Measurements from ENCODE around the gene ASPM. TPM values are rescaled to one million over a fixed set of nuclear protein-coding genes. Genes with fewer than 3 reads are reported as not detected.

ASPM gene
- total RNA-seq, 1 donor from 2014 or later: 146 TPM

DNA sequence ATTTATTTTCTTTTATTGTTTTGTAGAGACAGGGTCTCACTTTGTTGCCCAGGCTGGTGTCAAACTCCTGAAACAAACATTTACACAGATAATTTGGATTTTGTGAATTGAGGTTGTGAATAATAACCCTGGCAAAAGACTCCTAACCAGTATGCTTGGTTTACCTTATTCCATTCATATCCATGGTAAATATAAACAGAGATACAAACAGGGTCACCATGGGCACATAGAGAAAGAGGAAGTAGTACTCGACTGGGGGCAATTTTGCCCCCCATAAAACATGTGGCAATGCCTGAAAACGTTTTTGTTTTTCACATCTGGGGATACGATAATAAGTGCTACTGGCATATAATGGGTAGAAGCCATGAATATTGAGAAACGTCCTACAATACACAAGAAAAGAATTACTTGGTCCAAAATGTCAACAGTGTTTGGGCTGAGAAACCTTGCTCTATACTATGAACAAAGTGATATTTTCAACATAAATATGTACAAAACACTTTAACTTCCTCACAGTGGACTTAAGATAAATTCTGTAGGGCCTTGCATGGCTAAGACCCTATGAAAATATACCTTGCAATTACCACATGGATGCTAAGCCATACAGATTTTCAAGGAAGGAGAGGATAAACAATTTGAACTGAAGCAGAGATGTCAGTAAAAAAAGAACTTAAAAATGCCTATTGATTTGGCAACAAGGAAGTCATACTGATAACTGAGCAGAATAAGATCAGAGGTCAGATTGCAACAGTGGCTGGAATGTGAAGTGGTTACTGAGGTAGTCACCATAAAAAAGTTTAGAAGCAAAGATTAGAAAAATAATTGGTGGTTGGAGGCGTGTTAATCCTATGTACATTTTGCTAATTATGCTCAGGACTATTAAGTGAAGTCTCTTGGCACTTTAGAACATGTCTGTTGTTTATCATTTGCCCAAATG, 27.4 kb upstream of the ASPM start:
- no peak overlapping the region for H2AFZ ChIP-seq (replicated peaks)
- H3F3A ChIP-seq (ENCODE audit: low read depth): no peaks in the 10 kb centered on the region
- peaks cover 3% of the 10 kb centered on the region for H3K36me3 Mint-ChIP-seq
- no peak overlapping the region for H3K27ac Mint-ChIP-seq
- no peak overlapping the region for H3K9ac ChIP-seq
- H3K27me3 Mint-ChIP-seq (ENCODE audit: insufficient read depth, low read depth): no peaks in the 10 kb centered on the region
- TF ChIP-seq, protein P1, sequence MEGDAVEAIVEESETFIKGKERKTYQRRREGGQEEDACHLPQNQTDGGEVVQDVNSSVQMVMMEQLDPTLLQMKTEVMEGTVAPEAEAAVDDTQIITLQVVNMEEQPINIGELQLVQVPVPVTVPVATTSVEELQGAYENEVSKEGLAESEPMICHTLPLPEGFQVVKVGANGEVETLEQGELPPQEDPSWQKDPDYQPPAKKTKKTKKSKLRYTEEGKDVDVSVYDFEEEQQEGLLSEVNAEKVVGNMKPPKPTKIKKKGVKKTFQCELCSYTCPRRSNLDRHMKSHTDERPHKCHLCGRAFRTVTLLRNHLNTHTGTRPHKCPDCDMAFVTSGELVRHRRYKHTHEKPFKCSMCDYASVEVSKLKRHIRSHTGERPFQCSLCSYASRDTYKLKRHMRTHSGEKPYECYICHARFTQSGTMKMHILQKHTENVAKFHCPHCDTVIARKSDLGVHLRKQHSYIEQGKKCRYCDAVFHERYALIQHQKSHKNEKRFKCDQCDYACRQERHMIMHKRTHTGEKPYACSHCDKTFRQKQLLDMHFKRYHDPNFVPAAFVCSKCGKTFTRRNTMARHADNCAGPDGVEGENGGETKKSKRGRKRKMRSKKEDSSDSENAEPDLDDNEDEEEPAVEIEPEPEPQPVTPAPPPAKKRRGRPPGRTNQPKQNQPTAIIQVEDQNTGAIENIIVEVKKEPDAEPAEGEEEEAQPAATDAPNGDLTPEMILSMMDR (IDR thresholded peaks at IDR 0.05): no peak
- TF ChIP-seq EZH2 (IDR thresholded peaks at IDR 0.05): no peak
- no peak for TF ChIP-seq EZH2phosphoT487 (IDR thresholded peaks at IDR 0.05)
- no peaks in the 10 kb centered on the region for H3K4me1 Mint-ChIP-seq
- H3K4me2 ChIP-seq: no peak overlapping the region
- H3K36me3 ChIP-seq: peaks cover 26% of the 10 kb centered on the region
- no peak overlapping the region for H3K4me3 ChIP-seq
- DNase-seq (ENCODE audit: low spot score): no peak
- no peaks in the 10 kb centered on the region for H3K9me3 ChIP-seq (ENCODE audit: low read depth)
- H3K9me3 Mint-ChIP-seq: no peaks in the 10 kb centered on the region
- H3K79me2 ChIP-seq (ENCODE audit: low read depth): no peaks in the 10 kb centered on the region
- no peaks in the 10 kb centered on the region for H3K4me1 ChIP-seq
- H3K27me3 ChIP-seq: no peaks in the 10 kb centered on the region
- H4K20me1 ChIP-seq (ENCODE audit: low read depth): no peaks in the 10 kb centered on the region
- H3K27ac ChIP-seq: no peak overlapping the region
- H3K4me3 Mint-ChIP-seq: no peak overlapping the region

- H3K9me3 ChIP-seq (ENCODE audit: low read depth): no peaks in the 10 kb centered on the region
- H3K4me1 ChIP-seq: no peaks in the 10 kb centered on the region
- no peak overlapping the region for H3K4me2 ChIP-seq
- Mint-ChIP-seq H3K9me3 (no peaks in the 10 kb centered on the region), H3K4me3 (no peak overlapping the region), H3K27ac (no peak overlapping the region), H3K36me3 (peaks cover 7% of the 10 kb centered on the region), H3K4me1 (no peaks in the 10 kb centered on the region), H3K27me3 (ENCODE audit: insufficient read depth, low read depth) (no peaks in the 10 kb centered on the region)
- H4K20me1 ChIP-seq (ENCODE audit: low read depth): no peaks in the 10 kb centered on the region
- no peaks in the 10 kb centered on the region for H3F3A ChIP-seq (ENCODE audit: low read depth)
- no peak for DNase-seq (ENCODE audit: low spot score)
- TF ChIP-seq EZH2 (IDR thresholded peaks at IDR 0.05) (no peak), EZH2phosphoT487 (IDR thresholded peaks at IDR 0.05) (no peak)
- TF ChIP-seq, protein P1 (IDR thresholded peaks at IDR 0.05): no peak
- H3K4me3 ChIP-seq: no peak overlapping the region
- H2AFZ ChIP-seq (replicated peaks): no peak overlapping the region
- peaks cover 14% of the 10 kb centered on the region for H3K36me3 ChIP-seq
- H3K27ac ChIP-seq: no peak overlapping the region
- no peaks in the 10 kb centered on the region for H3K79me2 ChIP-seq (ENCODE audit: low read depth)
- no peaks in the 10 kb centered on the region for H3K27me3 ChIP-seq
- H3K9ac ChIP-seq: no peak overlapping the region
These were observed 25.1 kb upstream of the ASPM start for GRCh38 chr1:197171531-197171930.

DNA sequence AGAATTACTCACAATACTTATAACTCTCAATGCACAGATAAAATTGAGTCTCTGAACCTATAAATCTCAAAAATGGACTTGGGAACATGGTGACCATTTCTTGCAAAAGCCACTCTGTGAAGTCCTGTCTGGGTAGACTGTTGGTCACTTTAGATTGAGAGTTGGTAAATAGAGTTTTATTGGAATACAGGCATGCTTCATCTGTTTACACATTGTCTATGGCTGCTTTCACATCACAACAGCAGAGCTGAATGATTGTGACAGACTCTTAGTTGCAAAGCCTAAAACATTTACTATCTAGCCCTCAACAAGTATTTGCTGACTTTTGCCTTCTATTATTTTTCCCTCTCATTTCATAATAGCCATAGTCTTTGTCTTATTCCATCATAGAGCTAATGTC, 24.1 kb upstream of the ASPM start:
- no peaks in the 10 kb centered on the region for H3K27me3 ChIP-seq
- H3K4me1 Mint-ChIP-seq: no peaks in the 10 kb centered on the region
- H3K4me2 ChIP-seq: no peak overlapping the region
- no peaks in the 10 kb centered on the region for H3K79me2 ChIP-seq (ENCODE audit: low read depth)
- peaks cover 9% of the 10 kb centered on the region for H3K36me3 Mint-ChIP-seq
- no peak overlapping the region for H3K4me3 Mint-ChIP-seq
- no peak overlapping the region for H2AFZ ChIP-seq (replicated peaks)
- H3K4me1 ChIP-seq: no peaks in the 10 kb centered on the region
- H3K27ac ChIP-seq: no peak overlapping the region
- no peaks in the 10 kb centered on the region for H3K27me3 Mint-ChIP-seq (ENCODE audit: insufficient read depth, low read depth)
- no peaks in the 10 kb centered on the region for H3K9me3 Mint-ChIP-seq
- TF ChIP-seq, protein P1 (IDR thresholded peaks at IDR 0.05): no peak
- TF ChIP-seq EZH2 (IDR thresholded peaks at IDR 0.05) (no peak), EZH2phosphoT487 (IDR thresholded peaks at IDR 0.05) (no peak)
- H3K36me3 ChIP-seq: peaks cover 8% of the 10 kb centered on the region
- H4K20me1 ChIP-seq (ENCODE audit: low read depth): no peaks in the 10 kb centered on the region
- no peaks in the 10 kb centered on the region for H3K9me3 ChIP-seq (ENCODE audit: low read depth)
- no peaks in the 10 kb centered on the region for H3F3A ChIP-seq (ENCODE audit: low read depth)
- no peak for DNase-seq (ENCODE audit: low spot score)
- H3K9ac ChIP-seq: no peak overlapping the region
- H3K4me3 ChIP-seq: no peak overlapping the region
- H3K27ac Mint-ChIP-seq: no peak overlapping the region
